ENCODE data around the gene PTPN7.
"Not testable (repeated sequence)": the region's sequence is repeated elsewhere in the genome, so short reads cannot be mapped to it uniquely, and the experiment has no call there.

The PTPN7 gene

DNA sequence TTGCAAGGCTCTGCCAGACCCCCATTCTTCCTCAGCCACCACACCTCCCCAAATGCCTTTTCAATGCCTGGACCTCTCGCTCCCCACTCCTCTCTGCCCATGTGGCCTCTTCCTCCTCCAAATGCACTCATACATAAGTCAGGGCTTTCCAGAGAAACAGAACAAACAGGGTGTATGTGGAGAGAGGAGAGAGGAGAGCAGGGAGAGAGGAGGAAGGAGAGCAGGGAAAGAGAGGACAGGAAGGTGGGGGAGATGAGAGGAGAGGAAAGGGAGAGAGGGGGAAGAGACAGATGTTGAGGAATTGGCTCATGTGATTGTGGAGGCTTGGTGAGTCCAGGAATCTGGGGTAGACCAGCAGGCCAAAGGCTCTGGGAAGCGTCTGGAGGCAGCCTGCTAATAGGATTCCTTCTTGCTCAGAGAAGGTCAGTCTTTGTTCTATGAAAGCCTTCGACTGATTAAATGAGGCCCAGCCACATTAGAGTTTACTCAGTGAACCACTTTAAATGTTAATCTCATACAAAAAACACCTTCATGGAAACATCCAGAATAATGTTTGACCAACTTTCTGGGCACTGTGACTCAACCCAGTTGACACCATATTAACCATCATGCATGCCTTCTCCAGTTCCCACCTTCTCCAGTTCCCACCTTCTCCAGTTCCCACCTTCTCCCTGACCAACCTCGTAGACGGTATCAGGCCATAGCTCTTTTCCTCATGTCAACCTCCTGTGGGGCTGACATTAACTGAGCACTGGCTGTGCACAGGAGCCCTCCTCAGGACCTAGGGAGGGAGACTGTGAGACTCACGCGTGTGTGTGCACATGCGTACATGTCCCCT lies 21.9 kb upstream of the PTPN7 start:
- Histone ChIP-seq H3F3A (ENCODE audit: insufficient read depth) (no peaks in the 10 kb centered on the region), H3K9me3 (ENCODE audit: insufficient read depth, low read length) (no peaks in the 10 kb centered on the region), H3K9me2 (replicated peaks; ENCODE audit: insufficient read depth, low read length) (no peaks in the 10 kb centered on the region), H3K79me2 (ENCODE audit: insufficient read depth, low read length) (no peaks in the 10 kb centered on the region), H3K4me3 (ENCODE audit: insufficient read depth, low read length, poor library complexity, severe bottlenecking) (no peak overlapping the region), H4K20me1 (ENCODE audit: low read depth, low read length) (no peaks in the 10 kb centered on the region), H3K27me3 (ENCODE audit: low read length) (no peaks in the 10 kb centered on the region), H3K4me2 (ENCODE audit: low read depth, low read length, poor library complexity, severe bottlenecking) (no peak overlapping the region), H3K9ac (ENCODE audit: low read length) (no peak overlapping the region), H3K36me3 (ENCODE audit: low read length) (no peaks in the 10 kb centered on the region), H2AFZ (ENCODE audit: low read depth, low read length, severe bottlenecking) (no peak overlapping the region), H3K27ac (ENCODE audit: low read depth, low read length) (no peak overlapping the region)
- TF ChIP-seq EZH2phosphoT487 (conservative IDR thresholded peaks at IDR 0.05; ENCODE audit: low read length) (no peak), CTCF (IDR thresholded peaks at IDR 0.05; ENCODE audit: insufficient read depth, low read length, poor library complexity, severe bottlenecking) (no peak)

DNA sequence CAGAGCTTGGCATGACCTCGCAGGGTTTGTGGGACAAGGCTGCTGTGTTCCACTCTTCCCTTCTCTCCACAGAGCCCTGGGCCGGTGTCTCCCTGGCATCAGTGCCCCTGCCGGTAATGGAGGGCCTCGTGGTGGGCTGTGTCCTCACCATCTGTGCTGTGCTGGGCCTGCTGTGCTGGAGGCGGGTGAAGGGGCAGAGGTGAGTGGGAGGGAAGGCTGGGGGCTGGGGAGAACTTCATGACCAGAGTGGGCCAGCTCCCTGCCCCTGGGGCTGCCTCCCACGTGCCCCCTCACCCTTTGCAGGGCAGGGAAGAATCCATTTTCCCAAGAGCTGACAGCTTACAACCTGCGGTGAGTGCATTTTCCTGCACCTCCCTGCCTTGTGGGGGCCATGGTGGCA lies 21.2 kb upstream of the PTPN7 start:
- no peaks in the 10 kb centered on the region for H3K36me3 ChIP-seq (ENCODE audit: low read length)
- H3K27me3 ChIP-seq (ENCODE audit: low read length) = no peaks in the 10 kb centered on the region
- H3K9ac ChIP-seq (ENCODE audit: low read length) = no peak overlapping the region
- H3K4me2 ChIP-seq (ENCODE audit: low read depth, low read length, poor library complexity, severe bottlenecking) = no peak overlapping the region
- no peaks in the 10 kb centered on the region for H3K9me2 ChIP-seq (replicated peaks; ENCODE audit: insufficient read depth, low read length)
- no peaks in the 10 kb centered on the region for H3F3A ChIP-seq (ENCODE audit: insufficient read depth)
- TF ChIP-seq EZH2phosphoT487 (conservative IDR thresholded peaks at IDR 0.05; ENCODE audit: low read length) (no peak), CTCF (IDR thresholded peaks at IDR 0.05; ENCODE audit: insufficient read depth, low read length, poor library complexity, severe bottlenecking) (no peak)
- H3K4me3 ChIP-seq (ENCODE audit: insufficient read depth, low read length, poor library complexity, severe bottlenecking) = no peak overlapping the region
- H2AFZ ChIP-seq (ENCODE audit: low read depth, low read length, severe bottlenecking) = no peak overlapping the region
- no peak overlapping the region for H3K27ac ChIP-seq (ENCODE audit: low read depth, low read length)
- no peaks in the 10 kb centered on the region for H3K9me3 ChIP-seq (ENCODE audit: insufficient read depth, low read length)
- H4K20me1 ChIP-seq (ENCODE audit: low read depth, low read length) = no peaks in the 10 kb centered on the region
- no peaks in the 10 kb centered on the region for H3K79me2 ChIP-seq (ENCODE audit: insufficient read depth, low read length)

- H3K9me2 ChIP-seq (replicated peaks; ENCODE audit: insufficient read depth, low read length); H3K9me3 ChIP-seq (ENCODE audit: insufficient read depth, low read length); H3K27me3 ChIP-seq (ENCODE audit: low read length); H3K36me3 ChIP-seq (ENCODE audit: low read length); H3F3A ChIP-seq (ENCODE audit: insufficient read depth); H3K79me2 ChIP-seq (ENCODE audit: insufficient read depth, low read length); H2AFZ ChIP-seq (ENCODE audit: low read depth, low read length, severe bottlenecking); H3K27ac ChIP-seq (ENCODE audit: low read depth, low read length); H3K4me2 ChIP-seq (ENCODE audit: low read depth, low read length, poor library complexity, severe bottlenecking); H3K9ac ChIP-seq (ENCODE audit: low read length); H3K4me3 ChIP-seq (ENCODE audit: insufficient read depth, low read length, poor library complexity, severe bottlenecking); H4K20me1 ChIP-seq (ENCODE audit: low read depth, low read length): not testable (repeated sequence)
Measured at GRCh38 chr1:202180751-202181139, 20.3 kb upstream of the PTPN7 start.
